A172 (cell line): Measurements from ENCODE around the gene ADAMTS16. TPM values are rescaled to one million over a fixed set of nuclear protein-coding genes. Genes with fewer than 3 reads are reported as not detected.

ENCODE experiments used
- DNase-seq: peaks from one replicate; pipeline ENCODE4 v3.0.0-alpha.2; 2015; ENCODE audit warnings: low spot score
- total RNA-seq: library from RNA; depleted of rRNA; stranded (reverse); fragments of >200 nt; shearing (Covaris generic); gene quantifications from 2 replicates; pipeline ENCODE4 v1.2.3, GENCODE V29; 2014

Gene ADAMTS16
- total RNA-seq, 1 experiment from 2014 or later, result 3.5 TPM

DNA sequence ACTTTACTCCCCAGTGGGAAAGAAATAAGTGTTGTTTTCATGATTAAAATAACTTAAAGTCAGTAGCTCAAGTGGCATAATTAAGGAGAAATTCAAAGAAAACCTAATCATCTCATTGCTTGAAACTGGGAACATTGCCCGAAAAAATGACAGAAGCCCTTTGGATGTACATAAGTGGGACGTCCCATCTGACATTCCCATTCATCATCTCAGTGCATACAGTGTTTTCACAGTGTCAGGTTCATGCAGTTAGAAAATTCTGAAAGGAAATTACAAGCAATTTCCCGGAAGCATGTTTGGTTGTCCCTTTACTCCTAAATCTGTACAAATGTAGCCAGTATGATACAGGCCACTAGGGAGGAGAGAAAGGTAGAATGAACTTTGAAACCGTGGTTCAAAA, 95.6 kb downstream of the ADAMTS16 start:
- no peak for DNase-seq

DNA sequence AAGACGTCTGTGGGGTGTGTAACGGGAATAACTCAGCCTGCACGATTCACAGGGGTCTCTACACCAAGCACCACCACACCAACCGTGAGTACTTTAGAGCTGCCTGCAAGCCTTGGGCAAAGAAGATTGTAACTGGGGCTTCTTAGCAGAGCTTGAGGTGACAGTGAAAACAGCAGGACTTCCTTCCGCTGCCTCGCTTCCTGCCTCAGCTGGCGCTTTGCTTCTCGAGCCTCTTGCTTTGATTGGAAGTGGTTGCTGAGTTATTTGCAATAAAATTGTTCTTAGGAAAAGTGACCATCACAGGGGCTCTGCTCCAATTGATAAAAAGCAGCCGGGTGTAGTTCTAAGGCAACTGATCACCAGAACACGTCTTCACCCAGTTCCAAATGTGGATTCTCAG, 99.1 kb downstream of the ADAMTS16 start:
- DNase-seq, result no peak

DNA sequence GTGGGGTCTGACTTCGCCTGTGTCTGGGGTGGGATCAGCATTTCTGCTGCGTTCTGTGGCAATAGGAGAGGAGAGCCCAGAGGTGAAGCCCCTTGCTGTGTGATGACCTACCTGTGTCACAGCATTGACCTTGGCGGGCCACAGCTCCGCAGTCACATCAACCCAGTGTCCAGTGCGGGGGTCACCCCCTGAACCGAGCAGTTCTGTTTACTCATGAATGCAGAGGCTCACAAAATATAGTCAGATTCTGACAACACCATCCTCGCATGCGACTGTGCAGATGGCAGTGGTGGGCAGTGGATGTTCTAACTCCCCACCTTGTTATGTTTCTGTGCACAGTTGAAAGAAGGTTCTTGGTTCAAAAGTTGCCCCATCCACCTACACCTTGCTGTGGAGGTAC, 100.1 kb downstream of the ADAMTS16 start:
- no peak for DNase-seq

DNA sequence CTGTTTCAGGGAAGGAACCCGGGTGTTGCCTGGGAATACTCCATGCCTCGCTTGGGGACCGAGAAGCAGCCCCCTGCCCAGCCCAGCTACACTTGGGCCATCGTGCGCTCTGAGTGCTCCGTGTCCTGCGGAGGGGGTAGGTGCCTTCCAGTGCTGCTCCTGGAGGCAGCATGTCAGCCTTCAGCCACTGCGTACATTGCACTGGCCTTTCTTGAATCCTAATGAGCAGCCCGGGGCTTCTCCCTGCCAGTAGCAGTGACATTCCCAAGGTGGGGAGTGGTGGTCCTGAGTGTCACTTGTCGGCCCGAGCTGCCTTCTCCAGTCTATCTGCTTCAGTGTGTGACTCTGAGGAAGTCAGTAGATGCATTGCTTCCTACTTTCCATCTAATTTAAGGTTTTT, 101.9 kb downstream of the ADAMTS16 start:
- DNase-seq, result no peak

DNA sequence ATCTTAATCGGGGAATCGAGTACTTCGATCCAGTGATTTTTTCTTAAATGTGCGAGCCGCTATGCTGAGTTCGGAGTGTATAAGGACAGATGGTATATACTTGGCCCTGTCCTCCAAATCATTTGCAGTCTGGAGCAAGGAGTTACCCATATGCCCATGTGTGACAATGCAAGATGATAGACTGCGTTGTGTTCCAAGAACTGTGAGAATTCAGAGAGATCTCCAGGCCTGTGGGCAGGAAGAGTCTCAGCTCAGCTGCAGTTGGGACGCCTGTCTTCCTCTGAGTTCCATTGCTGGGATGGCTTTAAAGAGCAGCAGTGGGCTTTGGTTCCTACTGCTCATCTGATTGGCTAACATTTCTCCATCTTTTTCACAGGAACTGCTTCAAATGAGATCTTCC, 106.6 kb downstream of the ADAMTS16 start:
- no peak for DNase-seq

DNA sequence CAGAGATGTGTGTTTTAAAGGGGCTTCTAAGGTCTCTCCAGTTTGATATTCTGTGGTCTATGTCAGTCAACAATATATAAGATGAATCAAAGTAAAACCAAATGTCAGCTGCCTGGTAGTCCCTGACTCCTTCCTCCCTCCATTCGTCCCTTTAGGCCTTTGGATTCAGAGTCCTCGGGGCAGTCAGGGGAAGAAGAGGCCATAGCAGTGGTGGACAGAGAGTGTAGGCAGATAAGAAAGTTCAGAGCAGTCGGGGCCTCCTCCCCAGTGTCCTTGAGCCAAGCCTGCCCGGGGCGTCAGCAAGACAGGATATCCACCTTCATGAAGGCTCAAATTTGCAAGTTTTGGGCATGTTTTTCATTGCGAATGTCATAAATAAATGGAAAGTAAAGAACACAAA, 110.6 kb downstream of the ADAMTS16 start:
- no peak for DNase-seq

DNA sequence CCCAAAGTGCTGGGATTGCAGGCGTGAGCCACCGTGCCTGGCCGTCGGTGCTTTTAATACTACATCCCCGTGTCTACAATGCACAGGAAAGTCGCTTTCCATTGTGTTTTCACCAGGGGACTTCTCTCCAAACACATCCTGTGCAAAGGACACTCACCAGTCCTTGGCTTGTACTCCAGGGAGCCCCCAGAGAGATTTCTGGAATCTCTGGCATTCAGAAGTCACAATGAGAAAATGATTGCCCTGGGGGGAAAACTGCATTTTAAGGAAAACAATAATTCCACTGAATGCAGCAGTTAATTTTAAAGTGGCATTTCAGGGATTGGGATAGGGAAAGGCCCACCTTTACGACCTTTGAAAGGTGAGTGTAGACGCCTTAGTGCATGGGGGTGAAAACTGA, 112.0 kb downstream of the ADAMTS16 start:
- no peak for DNase-seq

DNA sequence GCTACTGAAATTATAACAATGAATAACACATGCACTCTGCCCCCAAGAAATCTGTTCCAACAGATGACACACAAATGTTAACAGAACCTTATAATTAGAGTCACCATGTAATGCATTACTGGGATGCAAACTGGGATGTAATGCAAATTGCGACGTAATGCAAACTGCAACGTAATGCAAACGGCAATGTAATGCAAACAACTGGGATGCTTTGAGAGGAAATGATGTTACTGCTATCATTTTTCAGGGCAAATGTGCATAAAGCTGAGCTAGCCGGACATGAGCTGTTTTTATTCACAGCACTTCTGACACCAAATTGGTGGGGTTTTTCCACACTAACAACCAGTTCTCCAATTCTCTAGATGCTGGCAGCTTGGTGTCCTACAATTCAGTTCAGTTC, 117.2 kb downstream of the ADAMTS16 start:
- no peak for DNase-seq

DNA sequence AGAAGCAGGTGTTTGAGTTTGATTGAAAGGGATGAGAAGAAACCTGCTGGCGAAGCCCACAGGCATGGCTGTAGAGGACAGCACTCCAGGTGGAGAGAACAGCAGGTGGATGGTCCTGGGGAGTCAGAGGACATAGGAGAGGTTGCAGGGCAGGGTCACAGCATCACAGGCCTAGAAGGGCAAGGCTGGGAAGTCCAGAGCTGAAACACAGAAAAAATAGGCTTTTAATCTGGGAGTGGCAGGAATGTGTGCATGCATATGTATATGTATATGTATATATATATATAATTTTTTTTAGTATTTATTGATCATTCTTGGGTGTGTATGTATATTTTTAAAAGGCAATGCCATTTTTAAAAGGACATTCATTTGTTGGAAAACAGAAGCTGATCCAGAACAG, 118.4 kb downstream of the ADAMTS16 start:
- no peak for DNase-seq

DNA sequence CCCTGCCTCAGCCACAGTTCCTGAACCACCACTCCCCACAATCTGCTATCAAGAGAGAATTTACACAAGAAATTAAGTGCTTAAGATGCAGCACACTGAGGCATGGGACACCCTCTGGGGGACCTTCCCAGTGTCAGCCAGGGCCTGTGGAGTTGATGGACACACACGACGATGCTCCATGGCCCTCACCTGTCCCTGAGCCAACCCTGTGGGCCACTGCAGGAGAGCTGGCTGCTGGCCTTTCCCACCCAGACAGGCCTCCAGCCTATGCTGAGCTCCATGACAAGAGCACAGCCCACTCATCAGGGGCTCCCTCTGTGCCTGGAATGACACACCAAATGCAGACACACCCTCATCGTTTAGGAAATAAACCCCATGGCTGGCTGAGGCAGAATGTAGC, 124.6 kb downstream of the ADAMTS16 start:
- no peak for DNase-seq

DNA sequence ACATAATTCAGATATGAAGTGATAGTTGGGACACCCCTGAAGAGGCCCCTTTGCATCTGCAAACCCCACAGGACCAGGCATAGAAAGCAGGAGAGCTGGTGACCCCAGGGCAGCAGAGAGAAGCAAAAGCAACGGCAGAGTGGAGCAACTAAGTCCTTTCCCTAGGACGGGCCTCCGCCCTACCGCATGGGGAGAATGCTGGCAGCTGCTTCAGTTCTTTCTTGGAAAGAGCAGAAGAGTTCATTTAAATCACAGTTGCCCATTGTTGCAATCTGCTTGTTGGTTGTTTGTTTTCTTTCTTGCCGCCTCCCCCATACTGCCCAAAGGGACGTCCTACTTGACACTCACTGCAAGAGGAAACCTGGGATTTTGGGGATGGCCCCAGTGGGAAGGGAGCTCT, 126.2 kb downstream of the ADAMTS16 start:
- no peak for DNase-seq

DNA sequence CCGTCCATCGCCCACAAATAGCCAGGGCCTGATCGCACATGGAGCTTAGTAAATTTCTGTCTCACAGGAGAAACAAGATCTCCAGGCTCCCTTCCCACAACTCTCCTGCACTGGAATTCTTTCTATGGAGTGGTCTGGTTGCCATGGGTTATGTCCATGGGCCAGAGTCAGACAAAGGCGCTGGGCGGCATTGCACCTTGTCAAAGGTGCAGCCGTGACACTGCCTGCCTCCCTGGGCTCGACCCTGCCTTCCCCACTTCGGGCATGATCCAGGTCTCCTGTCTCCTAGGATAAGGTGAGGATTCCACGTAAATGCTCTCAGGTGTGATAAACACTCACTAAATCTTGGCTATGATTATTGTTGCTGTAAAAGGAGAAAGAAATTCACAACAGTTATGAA, 130.0 kb downstream of the ADAMTS16 start:
- no peak for DNase-seq

DNA sequence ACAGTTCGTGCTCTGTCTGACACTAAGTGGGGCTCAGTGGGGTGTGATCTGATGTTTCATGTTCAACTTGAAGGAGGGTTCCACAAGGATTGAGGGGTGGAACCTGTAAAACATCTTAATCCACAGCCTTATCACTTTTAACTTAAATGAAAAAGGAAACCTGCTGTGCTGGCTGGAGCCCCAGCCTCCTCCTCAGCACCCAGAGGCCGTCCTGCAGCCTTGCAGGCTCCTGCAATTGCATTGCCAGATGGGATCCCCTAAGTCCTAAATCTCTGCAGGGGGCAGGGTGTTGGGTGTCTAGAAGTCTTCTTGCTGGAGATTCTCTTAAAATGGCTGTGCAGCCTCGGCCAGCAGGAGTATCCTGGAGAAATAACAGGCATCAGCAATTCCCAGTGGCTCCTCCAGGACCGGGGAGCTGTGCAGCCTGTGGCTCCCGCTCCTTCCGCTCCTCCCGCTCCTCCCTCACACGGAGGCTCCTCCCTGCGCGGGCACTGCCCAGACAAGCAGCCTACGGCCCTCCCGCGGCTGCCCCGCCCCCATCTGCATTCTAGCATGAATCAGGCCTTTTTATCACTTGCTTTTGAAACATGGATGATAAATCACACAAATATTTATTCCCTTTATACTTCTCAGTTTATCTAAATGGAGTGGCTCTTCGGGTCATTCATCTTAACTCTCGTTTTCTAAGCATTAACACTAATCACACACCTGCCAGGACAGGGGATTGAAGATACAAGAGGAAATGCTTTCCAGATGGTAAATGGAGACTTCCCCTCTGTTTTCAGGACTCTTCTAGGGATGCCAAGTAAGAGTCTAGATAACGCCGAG, 131.0 kb downstream of the ADAMTS16 start:
- peak; percentile 94 for DNase-seq

DNA sequence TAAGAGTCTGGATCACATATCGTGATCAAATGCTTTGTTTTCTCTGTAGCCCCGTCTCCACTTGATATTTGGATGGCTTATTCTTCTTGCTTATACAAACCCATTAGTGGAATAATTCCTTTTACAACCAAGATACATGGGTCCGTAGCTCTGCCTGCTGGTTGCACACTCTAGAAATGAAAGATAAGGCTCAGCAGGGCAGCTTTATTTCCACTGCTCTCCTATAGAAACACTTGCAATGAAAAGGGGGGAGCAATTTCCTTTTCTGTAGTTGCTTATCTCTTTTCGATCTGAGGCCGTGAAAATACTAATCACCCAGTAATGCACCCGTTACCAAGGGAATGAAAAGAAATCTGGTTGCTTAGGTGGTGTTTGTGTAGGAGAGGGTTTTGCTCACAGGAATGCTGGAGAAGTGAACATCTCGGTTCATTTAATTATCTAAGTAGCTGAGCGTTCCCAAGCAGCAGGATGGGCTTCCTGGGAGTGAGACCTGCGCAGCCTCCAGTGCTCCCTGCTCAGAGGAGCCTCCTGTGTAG, 131.7 kb downstream of the ADAMTS16 start:
- DNase-seq, result peak; percentile 72

DNA sequence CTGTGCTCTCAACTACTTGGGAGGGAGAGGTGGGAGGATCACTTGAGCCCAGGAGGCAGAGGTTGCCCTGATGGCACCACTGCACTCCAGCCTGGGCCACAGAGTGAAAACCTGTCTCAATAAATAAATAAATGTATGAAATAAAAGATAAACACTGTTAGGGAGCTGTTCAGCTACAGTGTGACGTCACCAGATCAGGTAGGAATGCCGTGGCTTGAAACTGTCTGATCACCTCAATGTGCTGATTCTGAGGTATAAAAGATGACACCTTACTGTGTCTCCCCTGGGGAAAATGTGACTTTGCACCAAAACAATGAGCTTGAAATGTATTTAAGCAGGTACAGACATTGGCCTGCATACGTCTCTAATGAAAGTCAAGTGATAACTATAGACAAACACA, 133.3 kb downstream of the ADAMTS16 start:
- no peak for DNase-seq

DNA sequence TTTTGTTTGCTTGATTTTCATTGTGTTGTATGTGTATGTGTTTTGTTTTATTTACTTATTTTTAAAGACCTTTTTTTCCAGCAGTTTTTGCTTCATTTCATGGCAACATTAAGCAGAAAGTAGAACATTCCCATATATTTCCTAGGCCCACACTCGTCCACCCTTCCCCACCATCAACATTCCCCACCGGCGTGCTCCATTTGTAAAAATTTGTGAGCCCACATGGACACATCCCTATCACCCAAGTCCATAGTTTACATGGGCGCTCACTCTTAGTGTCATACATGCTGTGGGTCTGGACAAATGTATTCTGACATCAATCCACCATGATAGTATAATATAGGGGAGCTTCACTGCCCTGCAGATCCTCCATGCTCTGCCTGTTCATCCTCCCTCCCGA, 133.8 kb downstream of the ADAMTS16 start:
- no peak for DNase-seq

DNA sequence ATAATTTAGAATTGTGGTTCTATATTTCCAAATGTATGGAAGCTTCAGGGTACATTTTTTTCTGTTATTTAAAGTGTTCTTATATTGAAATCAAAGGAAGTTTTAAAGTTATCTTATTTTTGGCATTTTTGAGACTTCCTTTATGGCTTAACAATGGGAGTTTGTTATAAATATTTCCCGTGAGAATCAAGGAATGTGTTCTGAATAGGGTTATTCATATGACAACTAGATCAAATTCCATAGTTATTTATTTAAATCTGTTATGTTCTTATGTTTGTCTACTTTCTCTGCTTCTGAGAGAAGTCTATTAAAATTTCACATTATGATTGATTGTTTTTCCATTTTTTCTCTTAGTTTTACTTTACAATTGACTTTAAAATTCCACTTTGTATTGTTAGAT, 135.1 kb downstream of the ADAMTS16 start:
- DNase-seq, result no peak

DNA sequence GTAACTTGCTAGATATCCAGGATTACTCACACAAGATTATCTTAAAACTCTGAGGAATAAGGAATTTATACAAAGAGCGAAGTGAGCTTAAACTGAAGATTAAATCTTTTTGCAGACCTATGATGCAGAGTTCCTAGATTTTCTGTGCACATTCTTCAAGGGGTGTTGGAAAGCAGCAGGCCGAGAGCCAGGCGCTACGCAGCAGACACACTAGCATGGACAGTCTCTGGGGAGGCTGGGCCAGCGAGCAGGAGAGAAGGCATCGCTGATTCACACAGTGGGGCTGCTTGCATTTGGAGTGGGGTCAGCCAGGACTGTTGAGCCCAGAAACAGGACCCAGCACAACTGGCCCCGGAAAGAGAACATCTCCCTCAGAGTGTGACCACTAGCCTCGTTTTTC, 136.3 kb downstream of the ADAMTS16 start:
- DNase-seq, result no peak

DNA sequence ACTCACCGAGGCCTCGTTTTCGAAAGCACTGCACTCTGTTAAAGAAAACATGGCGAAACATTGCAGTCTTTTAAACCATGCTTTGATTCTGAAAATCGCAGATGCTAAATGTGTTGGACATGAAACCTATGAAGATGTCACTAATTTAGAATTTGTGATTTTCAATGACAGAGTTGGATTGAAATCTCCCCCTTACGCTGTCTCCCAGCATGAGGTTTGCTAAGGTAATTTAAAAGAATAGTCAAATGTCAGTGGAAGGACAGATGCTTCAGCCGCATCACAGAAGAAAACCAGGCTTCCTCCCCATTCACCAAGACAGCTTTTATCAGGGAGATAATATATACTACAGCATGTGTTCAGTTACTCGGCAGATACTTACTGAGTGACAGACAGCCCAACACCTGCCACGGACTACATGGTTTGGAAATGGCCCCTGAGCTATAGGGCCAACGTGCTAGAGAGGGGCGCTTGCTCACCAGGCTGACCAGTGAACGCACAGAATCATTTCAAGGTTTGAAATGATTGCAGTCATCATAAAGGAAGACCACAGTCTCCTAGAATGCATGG, 136.9 kb downstream of the ADAMTS16 start:
- no peak for DNase-seq

DNA sequence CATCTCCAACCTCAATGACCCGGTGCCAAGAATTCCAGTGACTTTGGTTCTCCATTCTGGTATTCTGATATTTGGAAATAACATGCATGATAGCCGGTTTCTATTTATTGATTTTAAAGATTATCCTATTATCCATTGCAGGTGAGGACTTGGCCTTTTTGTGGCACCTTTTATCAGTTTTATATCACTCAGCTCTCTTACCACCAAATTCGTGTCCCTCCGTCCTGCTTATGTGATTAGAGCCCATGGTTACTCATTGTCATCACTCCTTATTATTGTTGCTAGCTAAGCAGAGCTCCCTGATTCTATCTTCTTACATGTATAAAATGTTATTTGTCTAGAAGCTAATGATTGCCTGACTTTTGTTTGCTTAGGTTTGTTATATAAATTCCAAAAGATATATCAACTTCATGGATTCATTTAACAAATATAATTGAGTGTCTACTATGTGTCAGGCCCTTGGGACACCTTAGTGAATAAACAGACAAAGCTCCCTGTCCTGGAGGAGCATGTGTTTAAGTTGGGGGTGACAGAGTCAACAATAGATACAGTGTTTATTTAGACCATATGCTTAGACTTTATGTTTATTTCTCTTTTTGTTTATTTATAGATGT, 138.2 kb downstream of the ADAMTS16 start:
- DNase-seq, result no peak

DNA sequence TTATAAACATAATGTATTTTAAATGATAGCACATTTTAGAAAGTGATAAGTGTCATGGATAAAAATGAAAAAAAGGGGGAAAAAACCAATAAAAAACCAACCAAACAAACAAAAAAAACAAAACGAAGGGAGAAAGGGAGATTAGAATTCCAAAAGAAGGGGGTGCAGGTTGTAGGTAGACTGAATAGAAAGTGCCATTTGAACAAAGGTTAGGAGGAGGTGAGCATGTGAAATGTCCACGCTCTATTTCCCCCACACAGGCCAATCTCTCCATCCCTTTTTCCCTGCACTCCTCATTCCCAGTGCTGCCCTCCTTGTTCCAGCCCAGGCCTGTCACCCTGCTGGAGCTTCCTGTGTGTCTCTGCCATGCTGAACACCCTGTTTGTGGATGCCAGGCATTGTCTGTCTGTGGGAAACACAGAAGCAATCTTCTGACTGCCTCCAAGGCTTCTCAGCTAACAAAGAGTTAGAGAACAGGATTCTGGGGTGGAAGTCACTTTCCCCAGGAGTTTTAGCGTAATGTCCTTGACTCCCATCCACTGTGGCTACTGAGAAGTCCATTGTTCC, 138.8 kb downstream of the ADAMTS16 start:
- DNase-seq, result no peak

DNA sequence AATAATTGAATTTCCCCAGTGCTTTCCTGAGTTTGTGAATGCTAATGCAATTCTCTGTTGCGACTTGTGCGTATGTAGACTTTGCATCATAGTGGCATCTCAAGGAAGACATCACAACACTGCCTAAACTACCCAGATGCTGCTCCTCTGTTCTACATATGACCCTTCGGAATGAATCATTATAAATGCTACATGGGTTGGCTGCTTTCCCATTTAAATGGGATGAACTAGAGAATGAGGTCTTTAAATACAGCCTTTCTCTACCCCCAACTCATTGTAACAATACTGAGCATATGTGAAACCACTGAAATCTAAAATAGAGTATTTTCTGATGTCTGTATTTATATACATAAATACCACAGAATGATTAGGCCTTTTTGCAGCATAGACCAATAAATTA, 145.8 kb downstream of the ADAMTS16 start:
- no peak for DNase-seq

DNA sequence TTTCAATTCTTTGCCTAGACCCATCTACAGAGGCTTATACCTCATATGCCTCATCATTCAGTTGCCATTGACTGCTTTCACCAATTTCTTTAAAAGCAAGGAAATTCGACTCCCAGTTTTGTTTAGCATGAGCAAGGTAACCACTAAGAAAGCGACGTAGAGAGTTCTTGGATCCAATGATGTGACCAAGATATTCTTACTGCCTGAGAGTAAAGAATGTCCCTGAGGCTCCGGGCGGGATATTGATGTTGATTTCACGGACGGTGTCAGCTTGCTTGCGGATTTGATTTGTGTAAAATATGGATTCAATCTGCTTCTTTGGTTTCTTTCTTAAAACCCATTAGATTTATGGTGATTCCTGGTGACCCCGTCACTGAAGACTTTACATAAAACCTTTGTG, 147.3 kb downstream of the ADAMTS16 start:
- DNase-seq, result no peak
